Kasumi-1 (cell line): Measurements from ENCODE around the gene CPEB3.
"Not testable (repeated sequence)": the region's sequence is repeated elsewhere in the genome, so short reads cannot be mapped to it uniquely, and the experiment has no call there.

Experiments used
- DNase-seq, 2 experiments: peaks; one replicate each; lab custom pipeline; 2025; lab: John Stamatoyannopoulos, UW

The CPEB3 gene

GRCh38 chr10:92142949-92143348 is 147.9 kb downstream of the CPEB3 start:
- DNase-seq: no peak

- peak in 1 of 2 experiments; percentile 49 for DNase-seq
These were observed 148.4 kb downstream of the CPEB3 start for GRCh38 chr10:92142512-92142911.

- not testable (repeated sequence) for DNase-seq
These were observed 149.7 kb downstream of the CPEB3 start for GRCh38 chr10:92141147-92141546.

GRCh38 chr10:92134049-92134448 is 156.8 kb downstream of the CPEB3 start:
- not testable (repeated sequence) for DNase-seq

DNA sequence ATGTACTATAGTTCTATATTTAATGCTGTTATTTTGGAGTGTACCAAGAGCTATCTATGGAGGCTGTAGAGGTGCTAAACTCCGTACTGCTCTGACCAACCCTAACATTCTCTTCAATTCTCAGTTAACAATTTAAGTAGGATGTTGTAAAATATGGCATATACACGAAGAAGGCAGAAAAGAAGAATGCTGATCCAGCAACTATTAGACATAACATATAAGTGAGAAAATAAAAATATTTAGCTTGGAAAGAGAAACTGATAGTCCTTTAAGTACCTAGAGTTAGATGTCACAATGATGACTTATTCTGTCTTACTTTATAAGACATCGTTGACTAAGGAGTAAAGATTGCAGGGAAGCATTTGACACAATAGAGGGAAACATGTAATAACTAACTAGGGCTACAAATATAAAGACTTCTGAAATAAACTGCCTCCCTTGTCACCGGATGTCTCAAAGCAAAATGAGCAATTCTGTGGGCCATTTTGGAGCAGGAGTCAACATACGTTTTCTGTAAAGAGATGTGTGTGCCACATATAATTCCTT is 159.5 kb downstream of the CPEB3 start:
- DNase-seq: no peak

DNA sequence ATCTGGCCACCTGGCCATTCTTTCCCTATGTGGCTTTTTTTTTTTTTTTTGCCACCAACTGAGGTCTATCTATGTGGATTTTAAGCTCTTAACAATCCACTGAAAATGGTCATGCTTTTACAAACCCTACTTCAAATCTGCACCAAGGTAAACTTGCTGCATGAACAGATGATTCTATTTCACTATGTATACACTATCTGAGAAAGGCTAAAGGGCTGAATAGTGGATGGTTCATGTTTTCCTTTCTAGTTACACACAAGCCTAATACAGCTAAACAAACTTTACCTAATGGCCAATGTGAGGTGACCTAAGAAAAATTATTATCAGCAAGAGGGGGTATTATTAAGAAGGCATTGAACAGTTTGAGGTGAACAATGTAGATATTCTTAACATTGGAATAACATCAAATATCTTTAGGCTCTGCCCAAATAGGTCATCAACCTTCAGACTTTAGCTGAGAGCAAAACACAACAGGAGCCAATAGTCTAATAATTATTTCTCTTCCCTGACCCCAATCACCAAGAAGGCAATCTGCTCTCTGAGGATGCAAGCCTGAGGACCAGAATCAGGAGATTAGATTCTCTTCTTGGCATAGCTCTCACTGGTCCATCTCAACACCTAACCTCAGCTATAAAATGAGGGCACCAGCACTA is 160.1 kb downstream of the CPEB3 start:
- DNase-seq: no peak

GRCh38 chr10:92126100-92126650 is 164.7 kb downstream of the CPEB3 start:
- no peak for DNase-seq

GRCh38 chr10:92125144-92125543 is 165.7 kb downstream of the CPEB3 start:
- DNase-seq: no peak

- DNase-seq: no peak
These were observed 166.2 kb downstream of the CPEB3 start for GRCh38 chr10:92124616-92125143.

GRCh38 chr10:92124020-92124419 is 166.9 kb downstream of the CPEB3 start:
- DNase-seq: no peak

- no peak for DNase-seq
These were observed 167.9 kb downstream of the CPEB3 start for GRCh38 chr10:92122941-92123450.

GRCh38 chr10:92121686-92122492 is 169.0 kb downstream of the CPEB3 start:
- DNase-seq: no peak

DNA sequence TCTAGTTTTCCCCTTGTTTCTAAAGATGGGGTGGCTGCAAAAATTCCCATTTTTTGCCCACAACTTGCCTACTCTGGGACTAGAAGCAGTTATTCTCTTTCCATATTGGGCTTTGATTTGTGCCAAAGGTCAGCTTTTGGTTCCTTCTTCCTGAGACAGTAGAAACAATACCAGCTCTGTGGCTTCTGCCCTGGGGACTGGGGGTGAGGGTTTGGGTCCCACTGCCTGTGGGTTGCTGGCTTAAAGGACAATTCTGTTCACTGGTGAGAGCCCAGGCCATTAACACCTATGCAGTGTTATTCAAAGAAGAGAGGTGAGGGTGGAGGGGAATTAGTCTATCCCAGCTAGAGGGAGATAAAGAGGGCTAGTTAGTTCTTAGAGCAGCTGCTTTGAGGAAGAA is 171.5 kb downstream of the CPEB3 start:
- DNase-seq: no peak

GRCh38 chr10:92114917-92115316 is 176.0 kb downstream of the CPEB3 start:
- DNase-seq: not testable (repeated sequence)

GRCh38 chr10:92113911-92114600 is 176.8 kb downstream of the CPEB3 start:
- no peak for DNase-seq

GRCh38 chr10:92112462-92112861 is 178.4 kb downstream of the CPEB3 start:
- DNase-seq: no peak

- no peak for DNase-seq
These were observed 179.4 kb downstream of the CPEB3 start for GRCh38 chr10:92111336-92111939.

GRCh38 chr10:92110039-92110794 is 180.7 kb downstream of the CPEB3 start:
- DNase-seq: peak; percentile 56 to 60

DNA sequence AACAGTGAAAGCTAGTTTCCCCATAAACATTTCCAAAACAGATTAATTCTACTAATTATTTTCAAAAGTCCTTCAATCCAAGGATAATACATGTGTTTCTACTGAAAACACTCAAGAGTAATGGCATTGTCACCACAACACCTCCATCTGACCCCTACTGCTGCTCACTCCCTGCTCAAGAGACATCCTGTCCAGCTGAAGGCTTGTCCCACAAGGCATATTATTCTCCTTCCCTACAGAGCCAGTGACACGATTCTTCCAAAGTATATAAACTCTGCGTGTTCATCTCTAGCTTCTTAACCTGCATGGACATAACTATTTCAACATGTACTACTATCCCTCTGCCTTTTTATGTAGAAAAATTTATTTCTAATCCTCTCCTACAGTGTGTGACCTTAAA is 182.1 kb downstream of the CPEB3 start:
- no peak for DNase-seq

- no peak for DNase-seq
These were observed 182.8 kb downstream of the CPEB3 start for GRCh38 chr10:92108120-92108519.
